GM21723 (cell line): ENCODE results near the gene SLC6A19.
"Not testable (repeated sequence)": the region's sequence is repeated elsewhere in the genome, so short reads cannot be mapped to it uniquely, and the experiment has no call there.

Experiments
- ATAC-seq: cut with Tn5 transposase; IDR thresholded peaks from one replicate; pipeline ENCODE4 v1.9.1; 2021; ENCODE audit warnings: mild to moderate bottlenecking, moderate library complexity; ENCODE audit not compliant: unreplicated experiment

Gene SLC6A19

GRCh38 chr5:1220351-1220750 lies 19.0 kb downstream of the SLC6A19 start:
- no peak for ATAC-seq

GRCh38 chr5:1220831-1221230 lies 19.4 kb downstream of the SLC6A19 start:
- no peak for ATAC-seq

- no peak for ATAC-seq
These were observed 20.3 kb downstream of the SLC6A19 start for GRCh38 chr5:1221721-1222120.

GRCh38 chr5:1222147-1222546 lies 20.8 kb downstream of the SLC6A19 start:
- no peak for ATAC-seq

GRCh38 chr5:1222621-1223277 lies 21.4 kb downstream of the SLC6A19 start:
- ATAC-seq, result no peak

GRCh38 chr5:1223278-1223670 lies 21.9 kb downstream of the SLC6A19 start:
- ATAC-seq, result no peak

GRCh38 chr5:1224631-1225030 lies 23.2 kb downstream of the SLC6A19 start:
- ATAC-seq, result no peak

- no peak for ATAC-seq
These were observed 23.7 kb downstream of the SLC6A19 start, which contains the start of gene SLC6A18 for GRCh38 chr5:1225081-1225480. SLC6A18 (plus strand) TSS chr5:1225381; CDS start chr5:1225478, 97 bp downstream.

GRCh38 chr5:1226231-1226630 lies 24.8 kb downstream of the SLC6A19 start:
- ATAC-seq, result no peak

- ATAC-seq, result no peak
These were observed 25.6 kb downstream of the SLC6A19 start for GRCh38 chr5:1226839-1227581.

GRCh38 chr5:1227667-1228066 lies 26.3 kb downstream of the SLC6A19 start:
- ATAC-seq, result no peak

GRCh38 chr5:1228120-1228519 lies 26.7 kb downstream of the SLC6A19 start:
- ATAC-seq, result no peak

- ATAC-seq, result not testable (repeated sequence)
These were observed 27.6 kb downstream of the SLC6A19 start for GRCh38 chr5:1229023-1229422.

- no peak for ATAC-seq
These were observed 28.4 kb downstream of the SLC6A19 start for GRCh38 chr5:1229822-1230221.

- no peak for ATAC-seq
These were observed 29.2 kb downstream of the SLC6A19 start for GRCh38 chr5:1230551-1230950.

- ATAC-seq, result no peak
These were observed 30.0 kb downstream of the SLC6A19 start for GRCh38 chr5:1231354-1231905.

GRCh38 chr5:1232780-1233179 lies 31.4 kb downstream of the SLC6A19 start:
- no peak for ATAC-seq

GRCh38 chr5:1235379-1235778 lies 34.0 kb downstream of the SLC6A19 start:
- ATAC-seq, result no peak

- ATAC-seq, result no peak
These were observed 34.4 kb downstream of the SLC6A19 start for GRCh38 chr5:1235838-1236237.

- no peak for ATAC-seq
These were observed 38.3 kb downstream of the SLC6A19 start for GRCh38 chr5:1239505-1240251.

- no peak for ATAC-seq
These were observed 39.3 kb downstream of the SLC6A19 start for GRCh38 chr5:1240496-1241260.
